Suppressor macrophage (primary cell): ENCODE results near the gene FBXO41.
"Not testable (repeated sequence)": the region's sequence is repeated elsewhere in the genome, so short reads cannot be mapped to it uniquely, and the experiment has no call there.

Source experiments
- DNase-seq, 4 experiments: peaks; one replicate each; pipeline ENCODE4 v3.0.0-alpha.2; 2020 to 2022

FBXO41 gene

GRCh38 chr2:73286134-73286655 lies 1.9 kb upstream of the FBXO41 start:
- no peak for DNase-seq

GRCh38 chr2:73285159-73285739 lies 971 bp upstream of the FBXO41 start:
- peak; percentile 74 to 90 (median 88) for DNase-seq

- peak; percentile 4 to 48 (median 30) for DNase-seq
These were observed 558 bp downstream of the FBXO41 start for GRCh38 chr2:73283545-73284295.

GRCh38 chr2:73282924-73283544 lies 1.2 kb downstream of the FBXO41 start:
- DNase-seq: no peak

- DNase-seq: no peak
These were observed 3.0 kb downstream of the FBXO41 start for GRCh38 chr2:73281244-73281643.

- no peak for DNase-seq
These were observed 4.4 kb downstream of the FBXO41 start for GRCh38 chr2:73279852-73280251.

GRCh38 chr2:73272270-73272669 lies 12.0 kb downstream of the FBXO41 start:
- DNase-seq: no peak

GRCh38 chr2:73269686-73270465 lies 14.4 kb downstream of the FBXO41 start:
- no peak for DNase-seq

- DNase-seq: peak in 3 of 4 experiments; percentile 24 to 48 (median 32)
These were observed 15.2 kb downstream of the FBXO41 start for GRCh38 chr2:73268830-73269685.

GRCh38 chr2:73268366-73268829 lies 15.9 kb downstream of the FBXO41 start:
- DNase-seq: no peak

GRCh38 chr2:73267008-73267407 lies 17.3 kb downstream of the FBXO41 start:
- DNase-seq: no peak

- DNase-seq: no peak
These were observed 18.0 kb downstream of the FBXO41 start for GRCh38 chr2:73266061-73266901.

- DNase-seq: no peak
These were observed 18.8 kb downstream of the FBXO41 start for GRCh38 chr2:73265298-73266060.

- DNase-seq: no peak
These were observed 19.5 kb downstream of the FBXO41 start for GRCh38 chr2:73264783-73265182.

GRCh38 chr2:73264332-73264606 lies 20.0 kb downstream of the FBXO41 start:
- DNase-seq: no peak

- DNase-seq: no peak
These were observed 20.5 kb downstream of the FBXO41 start for GRCh38 chr2:73263540-73264331.

GRCh38 chr2:73262691-73263429 lies 21.4 kb downstream of the FBXO41 start:
- not testable (repeated sequence) for DNase-seq

GRCh38 chr2:73262108-73262651 lies 22.1 kb downstream of the FBXO41 start:
- no peak for DNase-seq
